Neural progenitor cell (in vitro differentiated cells): Measurements from ENCODE around the gene ZNF660.
"Not testable (repeated sequence)": the region's sequence is repeated elsewhere in the genome, so short reads cannot be mapped to it uniquely, and the experiment has no call there.

ENCODE experiments used
- EZH2phosphoT487 ChIP-seq: fragments of 200-600 bp; sonication (generic); IDR thresholded peaks from 2 replicates; pipeline ENCODE4 v1.6.1; 2017; ENCODE audit warnings: antibody characterized with exemption
- TF ChIP-seq, protein P1 (sequence below): fragments of 200-600 bp; sonication (generic); IDR thresholded peaks from 2 replicates; pipeline ENCODE4 v1.5.1; 2017; ENCODE audit warnings: antibody characterized with exemption, mild to moderate bottlenecking

DNA sequence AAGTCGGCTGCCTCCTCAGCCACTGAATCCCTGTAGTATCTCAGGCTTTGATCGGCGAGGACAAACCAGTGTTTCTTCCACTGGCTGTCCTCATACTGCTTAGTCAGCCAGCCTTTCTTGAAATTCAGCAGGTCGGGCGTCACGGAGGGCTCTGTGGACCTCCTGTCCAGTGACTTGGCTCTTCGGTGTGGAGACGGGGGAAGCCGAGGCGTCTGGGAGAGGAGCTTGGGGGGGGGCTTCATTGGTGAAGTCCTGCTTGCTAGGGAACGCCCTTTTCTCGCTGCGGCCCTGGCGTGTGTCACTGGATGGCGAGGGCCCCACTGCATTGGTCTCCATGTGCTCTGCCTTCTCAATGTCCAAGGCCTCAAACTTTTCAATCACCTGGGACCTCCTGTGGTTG, 5.0 kb upstream of the ZNF660 start:
- TF ChIP-seq EZH2phosphoT487 = not testable (repeated sequence)
- TF ChIP-seq, protein P1, sequence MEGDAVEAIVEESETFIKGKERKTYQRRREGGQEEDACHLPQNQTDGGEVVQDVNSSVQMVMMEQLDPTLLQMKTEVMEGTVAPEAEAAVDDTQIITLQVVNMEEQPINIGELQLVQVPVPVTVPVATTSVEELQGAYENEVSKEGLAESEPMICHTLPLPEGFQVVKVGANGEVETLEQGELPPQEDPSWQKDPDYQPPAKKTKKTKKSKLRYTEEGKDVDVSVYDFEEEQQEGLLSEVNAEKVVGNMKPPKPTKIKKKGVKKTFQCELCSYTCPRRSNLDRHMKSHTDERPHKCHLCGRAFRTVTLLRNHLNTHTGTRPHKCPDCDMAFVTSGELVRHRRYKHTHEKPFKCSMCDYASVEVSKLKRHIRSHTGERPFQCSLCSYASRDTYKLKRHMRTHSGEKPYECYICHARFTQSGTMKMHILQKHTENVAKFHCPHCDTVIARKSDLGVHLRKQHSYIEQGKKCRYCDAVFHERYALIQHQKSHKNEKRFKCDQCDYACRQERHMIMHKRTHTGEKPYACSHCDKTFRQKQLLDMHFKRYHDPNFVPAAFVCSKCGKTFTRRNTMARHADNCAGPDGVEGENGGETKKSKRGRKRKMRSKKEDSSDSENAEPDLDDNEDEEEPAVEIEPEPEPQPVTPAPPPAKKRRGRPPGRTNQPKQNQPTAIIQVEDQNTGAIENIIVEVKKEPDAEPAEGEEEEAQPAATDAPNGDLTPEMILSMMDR = not testable (repeated sequence)
